Measurements from ENCODE around the gene RIC8A. TPM values are rescaled to one million over a fixed set of nuclear protein-coding genes. Genes with fewer than 3 reads are reported as not detected.

Gene RIC8A
- total RNA-seq, 2 donors from 2014 or later, result 69.3 to 112 TPM

DNA sequence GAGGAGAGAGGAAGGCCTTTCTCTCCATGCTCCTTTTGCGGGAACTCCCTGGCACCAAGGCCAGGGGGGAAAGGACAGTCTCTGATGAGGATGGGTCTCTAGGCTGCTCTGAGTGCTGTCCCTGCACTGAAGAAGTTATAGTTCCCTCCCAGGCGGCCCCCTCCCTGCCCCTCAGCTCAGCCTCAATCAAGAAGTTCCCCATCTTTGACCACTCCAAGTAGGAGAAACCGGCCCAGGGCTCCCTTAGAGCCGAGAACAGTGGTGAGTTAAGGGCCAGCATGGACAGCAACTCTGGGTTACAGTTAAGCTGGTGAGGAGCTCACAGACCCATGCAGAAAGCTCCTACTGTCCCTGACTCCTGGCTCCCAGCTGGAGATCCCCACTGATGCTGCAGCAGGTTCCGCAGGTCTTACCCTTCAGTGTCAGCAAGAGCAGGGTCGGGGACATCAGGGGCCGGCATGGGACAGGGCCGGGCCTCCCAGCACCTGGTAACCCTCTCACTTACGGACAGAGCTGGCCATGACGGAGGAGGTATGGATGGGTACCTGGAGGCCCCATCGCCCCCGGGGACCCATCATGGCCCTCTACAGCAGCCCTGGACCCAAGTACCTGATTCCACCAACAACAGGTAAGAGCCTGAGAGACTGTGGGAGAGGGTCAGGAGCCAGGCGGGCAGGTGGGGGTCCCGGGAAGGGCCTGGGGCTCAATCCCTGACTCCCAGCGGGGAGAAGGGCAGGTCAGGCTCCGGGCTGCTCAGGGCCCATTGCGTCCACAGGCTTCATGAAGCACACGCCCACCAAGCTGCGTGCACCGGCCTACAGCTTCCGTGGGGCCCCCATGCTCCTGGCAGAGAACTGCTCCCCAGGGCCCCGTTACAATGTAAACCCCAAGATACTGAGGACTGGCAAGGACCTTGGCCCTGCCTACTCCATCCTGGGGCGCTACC is 10.4 kb upstream of the RIC8A start:
- no peaks in the 10 kb centered on the region for H3K4me1 ChIP-seq
- H3K27me3 ChIP-seq, result no peaks in the 10 kb centered on the region
- peak; percentile 13 for DNase-seq
- no peak overlapping the region for H3K9ac ChIP-seq (ENCODE audit: low read depth in 2 of 2, low read length in 2 of 2)
- TF ChIP-seq, protein P1, sequence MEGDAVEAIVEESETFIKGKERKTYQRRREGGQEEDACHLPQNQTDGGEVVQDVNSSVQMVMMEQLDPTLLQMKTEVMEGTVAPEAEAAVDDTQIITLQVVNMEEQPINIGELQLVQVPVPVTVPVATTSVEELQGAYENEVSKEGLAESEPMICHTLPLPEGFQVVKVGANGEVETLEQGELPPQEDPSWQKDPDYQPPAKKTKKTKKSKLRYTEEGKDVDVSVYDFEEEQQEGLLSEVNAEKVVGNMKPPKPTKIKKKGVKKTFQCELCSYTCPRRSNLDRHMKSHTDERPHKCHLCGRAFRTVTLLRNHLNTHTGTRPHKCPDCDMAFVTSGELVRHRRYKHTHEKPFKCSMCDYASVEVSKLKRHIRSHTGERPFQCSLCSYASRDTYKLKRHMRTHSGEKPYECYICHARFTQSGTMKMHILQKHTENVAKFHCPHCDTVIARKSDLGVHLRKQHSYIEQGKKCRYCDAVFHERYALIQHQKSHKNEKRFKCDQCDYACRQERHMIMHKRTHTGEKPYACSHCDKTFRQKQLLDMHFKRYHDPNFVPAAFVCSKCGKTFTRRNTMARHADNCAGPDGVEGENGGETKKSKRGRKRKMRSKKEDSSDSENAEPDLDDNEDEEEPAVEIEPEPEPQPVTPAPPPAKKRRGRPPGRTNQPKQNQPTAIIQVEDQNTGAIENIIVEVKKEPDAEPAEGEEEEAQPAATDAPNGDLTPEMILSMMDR (IDR thresholded peaks at IDR 0.05), result no peak
- H3K4me3 ChIP-seq, result no peak overlapping the region
- H3K36me3 ChIP-seq, result no peaks in the 10 kb centered on the region
- H3K9me3 ChIP-seq, result no peaks in the 10 kb centered on the region
- H3K27ac ChIP-seq, result no peak overlapping the region
- intact Hi-C loops (cut with DNase I), result no loop called here

DNA sequence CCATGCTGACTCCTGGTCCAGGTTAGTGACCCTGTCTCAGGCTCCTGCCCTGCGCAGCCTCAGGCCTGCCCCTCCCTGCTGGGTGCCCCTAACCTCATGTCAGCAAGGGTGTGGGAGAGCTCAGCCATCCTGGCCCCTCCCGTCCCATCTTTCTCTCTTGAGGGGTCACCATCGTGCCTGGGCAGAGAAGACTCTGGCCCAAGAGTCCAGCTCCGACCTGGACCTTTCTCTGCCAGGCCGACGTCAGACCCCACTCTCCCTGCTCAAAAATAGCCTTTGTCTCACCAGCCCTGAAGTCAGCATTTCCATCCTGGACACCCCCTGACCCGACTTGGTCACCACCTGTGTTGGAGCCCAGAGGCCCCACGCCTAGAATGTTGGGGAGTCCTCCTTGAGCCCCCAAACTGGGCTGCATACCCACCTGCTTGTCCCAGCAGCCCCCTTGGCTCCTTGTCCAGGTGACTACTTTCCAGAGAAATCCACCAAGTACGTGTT is 9.7 kb upstream of the RIC8A start:
- no peaks in the 10 kb centered on the region for H3K27me3 ChIP-seq
- H3K9ac ChIP-seq (ENCODE audit: low read depth in 2 of 2, low read length in 2 of 2), result no peak overlapping the region
- TF ChIP-seq, protein P1 (IDR thresholded peaks at IDR 0.05), result no peak
- no peak overlapping the region for H3K4me3 ChIP-seq
- DNase-seq, result peak; percentile 13
- H3K27ac ChIP-seq, result no peak overlapping the region
- no peaks in the 10 kb centered on the region for H3K36me3 ChIP-seq
- H3K4me1 ChIP-seq, result no peaks in the 10 kb centered on the region
- H3K9me3 ChIP-seq, result no peaks in the 10 kb centered on the region
- intact Hi-C loops (cut with DNase I), result no loop called here

DNA sequence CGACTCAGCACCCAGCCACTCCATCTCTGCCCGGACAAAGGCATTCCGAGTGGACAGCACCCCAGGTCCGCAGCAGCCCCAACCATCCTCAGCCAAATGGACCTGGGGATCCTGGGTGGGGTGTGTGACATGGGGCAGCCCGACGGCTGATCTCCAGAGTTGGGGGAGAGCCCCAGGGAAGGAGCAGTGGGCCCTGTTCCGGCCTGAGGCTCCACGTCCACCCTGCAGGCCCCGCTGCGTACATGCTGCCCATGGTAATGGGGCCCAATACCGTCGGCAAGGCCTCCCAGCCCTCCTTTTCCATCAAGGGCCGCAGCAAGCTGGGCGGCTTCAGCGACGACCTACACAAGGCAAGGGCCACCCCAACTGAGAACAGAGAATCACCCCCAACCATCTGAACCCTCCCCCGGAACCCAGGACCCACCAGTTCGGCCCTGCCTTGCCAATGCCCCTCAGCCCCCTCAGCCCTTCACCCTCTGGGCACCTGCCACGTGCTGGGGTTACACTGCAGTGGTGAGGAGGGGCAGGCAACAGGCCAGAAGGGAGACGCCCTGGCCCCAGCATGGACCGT is 9.2 kb upstream of the RIC8A start:
- H3K4me3 ChIP-seq, result no peak overlapping the region
- no peaks in the 10 kb centered on the region for H3K9me3 ChIP-seq
- TF ChIP-seq, protein P1 (IDR thresholded peaks at IDR 0.05), result no peak
- intact Hi-C loops (cut with DNase I), result no loop called here
- DNase-seq, result no peak
- no peaks in the 10 kb centered on the region for H3K36me3 ChIP-seq
- H3K27ac ChIP-seq, result no peak overlapping the region
- H3K4me1 ChIP-seq, result no peaks in the 10 kb centered on the region
- no peak overlapping the region for H3K9ac ChIP-seq (ENCODE audit: low read depth in 2 of 2, low read length in 2 of 2)
- H3K27me3 ChIP-seq, result no peaks in the 10 kb centered on the region

DNA sequence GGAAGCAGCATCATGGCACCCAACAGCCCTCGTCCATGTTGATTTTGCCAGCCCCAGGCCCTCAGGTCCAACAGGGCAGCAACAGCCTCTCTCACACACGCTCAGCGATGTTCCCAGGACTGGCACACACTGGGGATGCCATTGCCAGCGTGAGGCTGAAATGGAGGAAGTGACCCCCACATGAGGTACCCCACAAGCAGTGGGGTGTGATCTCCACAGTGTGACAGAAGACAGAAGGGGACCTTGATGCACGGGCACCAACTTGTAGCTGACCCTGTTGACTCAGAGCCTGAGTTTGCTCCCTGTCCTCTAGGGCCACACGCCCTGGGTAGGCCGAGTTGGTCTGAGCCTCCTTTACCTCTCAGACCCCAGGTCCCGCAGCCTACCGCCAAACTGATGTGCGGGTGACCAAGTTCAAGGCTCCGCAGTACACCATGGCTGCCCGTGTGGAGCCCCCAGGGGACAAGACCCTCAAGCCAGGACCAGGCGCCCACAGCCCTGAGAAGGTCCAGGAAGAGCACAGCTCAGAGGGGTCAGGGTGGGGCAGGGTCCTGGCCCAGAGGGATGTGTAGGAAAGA is 8.4 kb upstream of the RIC8A start:
- Histone ChIP-seq H3K9me3 (no peaks in the 10 kb centered on the region), H3K9ac (ENCODE audit: low read depth in 2 of 2, low read length in 2 of 2) (no peak overlapping the region), H3K36me3 (peaks cover 2% of the 10 kb centered on the region), H3K4me1 (no peaks in the 10 kb centered on the region), H3K27ac (no peak overlapping the region), H3K27me3 (no peaks in the 10 kb centered on the region), H3K4me3 (no peak overlapping the region)
- intact Hi-C loops (cut with DNase I), result no loop called here
- TF ChIP-seq, protein P1 (IDR thresholded peaks at IDR 0.05), result no peak
- peak; percentile 12 for DNase-seq

DNA sequence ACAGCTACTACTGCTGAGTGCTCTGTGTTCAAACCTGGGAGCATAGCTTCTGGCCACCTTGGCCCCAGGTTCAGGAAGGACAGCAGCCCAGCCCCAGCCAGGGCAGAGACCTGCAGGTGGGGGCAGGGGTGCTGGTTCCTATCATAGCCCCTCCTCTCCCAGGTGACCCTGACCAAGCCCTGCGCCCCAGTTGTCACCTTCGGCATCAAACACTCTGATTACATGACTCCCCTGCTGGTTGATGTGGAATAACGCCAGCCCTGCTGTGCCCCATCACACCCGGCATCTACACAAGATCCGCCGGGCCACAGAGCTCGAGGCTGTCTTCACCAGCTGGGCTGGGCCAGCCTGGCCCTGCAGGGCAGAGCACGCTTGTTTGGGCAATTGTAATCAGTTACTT is 7.7 kb upstream of the RIC8A start:
- Histone ChIP-seq H3K4me3 (no peak overlapping the region), H3K36me3 (peaks cover 8% of the 10 kb centered on the region)
- DNase-seq, result no peak

More for the DNA sequence above, 7.7 kb upstream of the RIC8A start:
- H3K9me3 ChIP-seq, result no peaks in the 10 kb centered on the region
- no peak overlapping the region for H3K9ac ChIP-seq (ENCODE audit: low read depth in 2 of 2, low read length in 2 of 2)
- TF ChIP-seq, protein P1 (IDR thresholded peaks at IDR 0.05), result no peak
- no peaks in the 10 kb centered on the region for H3K27me3 ChIP-seq
- H3K4me1 ChIP-seq, result no peaks in the 10 kb centered on the region
- intact Hi-C loops (cut with DNase I), result no loop called here
- no peak overlapping the region for H3K27ac ChIP-seq

Data from colonic mucosa (tissue), 4 donors.